Measurements from ENCODE around the gene NPDC1.
A peak's percentile ranks its signal among the peaks of the same experiment; 100 is the strongest.
"Not testable (repeated sequence)": the region's sequence is repeated elsewhere in the genome, so short reads cannot be mapped to it uniquely, and the experiment has no call there.

The NPDC1 gene

DNA sequence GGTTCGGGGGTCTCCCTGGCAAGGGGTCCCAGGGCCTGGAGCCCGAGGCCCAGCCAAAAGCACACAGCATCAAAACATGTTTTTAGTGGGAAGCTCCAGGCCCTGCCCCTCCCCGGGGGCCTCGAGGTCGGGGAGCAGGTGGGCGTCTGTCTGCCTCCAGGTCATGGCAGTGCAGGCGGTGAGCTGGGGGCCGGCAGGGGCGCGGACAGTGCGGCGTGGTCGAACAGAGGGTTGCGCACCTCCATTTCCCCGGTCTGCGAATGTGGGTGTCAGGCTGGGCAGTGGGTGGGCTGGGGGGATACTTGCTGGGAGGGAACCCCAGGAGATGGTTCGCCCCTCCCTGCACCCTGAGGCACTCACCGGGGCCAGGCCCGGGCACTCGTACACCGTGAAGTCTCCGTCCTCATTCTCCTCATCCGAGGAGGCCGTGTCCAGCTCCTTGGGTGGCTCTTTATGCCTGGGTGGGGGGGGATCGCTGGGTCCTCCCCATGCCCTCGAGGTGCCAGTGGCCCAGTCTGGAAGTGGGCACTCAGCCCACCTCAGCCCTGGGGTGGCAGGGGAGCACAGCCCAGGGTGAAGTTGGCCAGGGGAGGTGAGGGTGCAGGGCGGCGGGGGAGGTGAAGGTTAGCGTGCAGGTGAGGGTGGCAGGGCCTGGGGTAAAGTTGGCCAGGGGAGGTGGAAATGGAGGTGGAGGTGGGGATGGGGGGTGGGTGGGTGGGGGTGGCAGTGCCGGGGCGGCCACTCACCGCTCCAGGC, 6.2 kb downstream of the NPDC1 start:
- DNase-seq (ENCODE audit: low spot score), result no peak

DNA sequence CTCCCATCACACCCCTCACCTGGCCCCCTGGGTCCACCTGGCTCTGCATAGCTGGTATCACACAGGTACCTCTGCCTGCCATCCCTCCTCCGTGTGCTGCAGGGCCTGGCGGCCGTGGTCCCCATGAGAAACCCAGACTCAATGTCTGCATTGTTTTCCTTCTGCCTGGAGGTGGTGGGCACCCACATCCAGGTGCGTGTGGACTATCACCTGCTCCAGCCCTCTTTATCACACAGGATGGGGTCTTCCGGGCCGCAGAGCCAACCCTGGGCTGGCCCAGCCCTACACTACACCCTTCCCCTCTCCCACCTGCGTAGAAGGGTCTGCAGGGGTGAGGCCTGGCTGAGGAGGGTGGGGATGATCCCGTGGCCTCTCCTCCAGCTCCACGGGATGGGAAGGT, 7.1 kb downstream of the NPDC1 start:
- no peak for DNase-seq (ENCODE audit: low spot score)

DNA sequence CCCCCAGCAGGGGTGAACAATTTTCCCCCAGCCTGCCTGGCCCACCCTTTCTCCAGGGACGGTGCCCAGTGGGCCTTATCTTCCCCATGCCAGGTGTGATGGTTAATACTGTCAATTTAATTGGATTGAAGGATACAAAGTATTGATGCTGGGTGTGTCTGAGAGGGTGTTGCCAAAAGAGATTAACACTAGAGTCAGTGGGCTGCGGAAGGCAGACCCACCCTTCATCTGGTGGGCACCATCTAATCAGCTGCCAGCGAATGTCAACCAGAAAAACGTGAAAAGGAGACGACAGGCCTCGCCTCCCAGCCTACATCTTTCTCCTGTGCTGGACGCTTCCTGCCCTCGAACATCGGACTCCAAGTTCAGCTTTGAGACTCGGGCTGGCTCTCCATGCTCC, 8.5 kb downstream of the NPDC1 start:
- DNase-seq (ENCODE audit: low spot score), result no peak

DNA sequence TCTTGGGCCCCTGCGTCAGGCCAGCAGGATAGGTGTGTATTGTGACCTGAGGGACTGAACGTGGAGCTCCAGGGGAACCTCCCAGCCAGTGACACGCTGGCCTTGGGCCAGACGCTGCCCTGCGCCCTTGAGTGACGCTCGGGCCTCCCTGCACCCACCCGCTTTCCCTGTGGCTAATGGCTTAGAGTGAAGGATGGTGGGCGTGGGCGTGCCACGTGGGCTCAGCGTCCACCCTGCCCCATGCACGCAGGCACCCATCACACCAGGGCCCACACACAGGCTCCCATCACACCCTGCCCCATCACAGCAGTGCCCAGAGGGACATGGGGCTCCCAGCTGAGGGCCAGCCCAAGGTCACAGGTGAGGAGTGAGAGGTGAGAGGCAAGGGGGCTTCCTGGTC, 8.9 kb downstream of the NPDC1 start:
- no peak for DNase-seq (ENCODE audit: low spot score)

DNA sequence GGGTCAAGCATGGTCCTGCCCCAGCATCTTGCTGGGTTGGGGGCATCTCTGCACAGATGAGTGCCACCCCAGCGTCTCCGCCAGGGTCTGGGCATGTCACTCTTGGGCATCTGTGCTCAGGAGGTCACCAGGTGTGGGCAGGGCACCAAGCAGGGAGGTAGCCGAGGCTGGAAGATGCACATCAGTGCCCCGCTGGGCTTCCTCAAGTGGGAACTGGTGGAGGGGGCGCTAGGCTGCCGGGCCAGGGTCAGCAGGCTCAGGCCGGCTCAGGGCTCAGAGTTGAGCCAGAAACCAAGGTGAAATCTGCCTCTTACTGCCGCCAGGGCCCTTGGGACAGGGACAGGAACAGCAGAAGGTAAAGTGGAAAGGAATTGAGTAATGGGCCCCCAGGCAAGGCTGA, 10.0 kb downstream of the NPDC1 start:
- no peak for DNase-seq (ENCODE audit: low spot score)

DNA sequence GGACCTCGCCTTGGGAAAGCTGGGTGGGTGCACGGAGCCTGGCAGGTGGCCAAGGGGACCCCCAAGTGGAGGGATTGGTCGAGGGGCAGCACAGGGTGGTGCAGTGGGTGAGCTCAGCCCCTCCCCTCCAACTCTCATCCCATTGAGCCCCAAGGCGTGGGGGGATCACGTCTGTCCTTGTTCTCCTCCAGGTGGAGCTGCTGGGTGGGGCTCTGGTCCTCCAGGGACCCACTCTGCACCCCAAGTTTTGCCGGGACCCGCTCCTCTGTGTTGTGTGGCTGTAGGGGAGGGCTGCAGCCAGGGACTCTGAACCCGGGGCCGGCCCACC, 10.5 kb downstream of the NPDC1 start:
- no peak for DNase-seq (ENCODE audit: low spot score)

DNA sequence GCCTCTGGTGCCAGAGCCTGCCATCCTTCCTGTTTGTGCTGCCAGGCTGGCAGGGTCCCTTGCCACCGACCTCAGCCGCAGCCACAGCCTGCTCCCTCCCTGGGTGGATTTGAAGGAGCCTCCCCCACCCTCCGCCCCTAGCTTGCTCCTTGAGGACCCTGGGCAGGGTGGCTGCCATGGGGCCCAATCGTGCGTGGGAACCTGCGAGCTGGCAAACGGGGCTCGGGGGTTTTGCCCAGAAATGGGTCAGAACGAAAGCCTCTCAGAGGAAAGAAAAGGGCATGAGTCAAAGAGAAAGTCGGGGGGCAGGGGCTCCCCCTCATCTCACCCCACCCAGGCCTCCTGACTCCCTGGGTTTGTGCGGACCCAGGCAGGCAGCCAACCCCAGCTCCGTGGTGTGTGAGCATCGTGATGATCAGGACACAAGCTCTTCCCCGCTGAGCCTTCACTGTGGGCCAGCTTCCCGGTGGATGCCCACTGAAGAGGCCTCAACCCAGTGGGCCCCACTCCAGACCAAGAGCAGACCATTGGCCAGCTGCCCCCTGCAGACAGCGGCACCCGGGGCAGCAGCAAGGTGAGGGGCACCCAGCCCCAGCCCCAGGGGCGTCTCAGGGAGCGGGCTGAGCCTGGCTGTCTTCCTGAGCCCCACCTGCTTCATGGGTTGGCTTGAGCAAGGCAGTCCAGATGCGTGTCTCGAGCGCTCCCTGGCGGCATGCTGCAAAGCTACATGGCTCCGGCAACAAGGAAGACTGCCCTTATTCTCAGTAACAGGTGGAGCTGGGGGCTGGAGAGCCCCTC, 11.1 kb downstream of the NPDC1 start:
- peak; percentile 95 for DNase-seq (ENCODE audit: low spot score)

DNA sequence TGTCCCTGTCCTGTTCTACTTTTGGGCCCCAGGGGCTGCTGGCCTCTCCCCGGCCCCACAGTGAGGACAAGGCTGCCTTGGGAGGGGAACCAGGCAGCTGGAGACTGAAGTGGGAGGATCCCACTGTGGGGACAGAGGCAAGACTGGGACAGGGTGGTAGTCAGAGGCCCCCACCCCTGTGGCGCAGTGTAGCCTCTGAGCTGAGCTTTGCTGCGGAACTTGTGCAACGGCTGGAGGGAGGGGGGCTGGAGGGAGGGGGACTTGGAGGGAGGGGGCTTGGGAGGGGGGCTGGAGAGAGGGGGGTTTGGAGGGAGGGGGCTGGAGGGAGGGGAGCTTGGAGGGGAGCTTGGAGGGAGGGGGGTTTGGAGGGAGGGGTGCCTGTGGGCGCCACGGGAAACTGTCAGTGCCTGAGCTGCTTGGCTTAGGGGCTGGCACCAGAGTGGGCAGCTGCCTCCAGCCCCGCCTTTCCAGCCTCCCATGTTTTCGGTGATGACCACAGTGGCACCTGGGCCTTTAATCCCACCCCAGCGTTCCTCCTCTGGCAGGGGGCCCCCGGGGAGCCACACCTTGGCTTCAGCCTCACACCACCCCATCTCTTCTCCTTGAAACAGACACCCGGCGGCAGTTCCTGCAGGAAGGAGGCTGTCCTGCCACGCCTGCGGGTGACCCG, 11.8 kb downstream of the NPDC1 start:
- no peak for DNase-seq (ENCODE audit: low spot score)

DNA sequence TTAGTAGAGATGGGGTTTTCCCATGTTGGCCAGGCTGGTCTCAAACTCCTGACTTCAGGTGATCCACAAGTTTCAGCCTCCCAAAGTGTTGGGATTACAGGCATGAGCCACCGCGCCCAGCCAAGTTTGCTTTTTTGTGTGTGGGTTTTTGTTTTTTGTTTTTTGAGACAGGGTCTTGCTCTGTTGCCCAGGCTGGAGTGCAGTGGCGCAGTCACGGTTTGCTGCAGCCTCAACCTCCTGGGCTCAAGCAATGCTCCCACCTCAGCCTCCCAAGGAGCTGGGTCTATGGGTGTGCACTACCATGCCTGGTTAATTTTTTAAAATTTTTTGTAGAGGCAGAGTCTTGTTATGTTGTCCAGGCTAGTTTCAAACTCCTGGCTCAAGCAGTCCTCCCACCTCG, 12.5 kb downstream of the NPDC1 start:
- DNase-seq (ENCODE audit: low spot score), result not testable (repeated sequence)

DNA sequence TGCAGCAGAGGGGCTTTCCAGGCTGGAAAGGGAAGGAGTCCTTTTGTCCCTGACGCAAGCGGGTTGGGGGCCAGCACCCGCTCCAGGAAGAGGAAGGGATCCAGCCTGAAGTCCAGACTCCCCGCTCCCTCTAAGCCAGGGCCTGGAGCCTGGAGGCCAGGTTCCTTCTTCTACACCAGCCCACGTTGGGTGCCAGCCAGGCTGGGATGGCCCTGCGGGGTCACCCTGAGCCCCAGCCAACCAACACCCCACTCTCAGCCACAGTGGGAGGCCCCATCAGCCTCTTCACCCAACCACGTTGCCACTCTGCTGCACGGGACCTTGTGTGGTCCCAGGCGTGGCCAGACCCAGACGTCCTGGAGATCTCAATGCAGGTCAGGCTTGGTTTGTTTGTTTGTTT, 13.1 kb downstream of the NPDC1 start:
- no peak for DNase-seq (ENCODE audit: low spot score)

DNA sequence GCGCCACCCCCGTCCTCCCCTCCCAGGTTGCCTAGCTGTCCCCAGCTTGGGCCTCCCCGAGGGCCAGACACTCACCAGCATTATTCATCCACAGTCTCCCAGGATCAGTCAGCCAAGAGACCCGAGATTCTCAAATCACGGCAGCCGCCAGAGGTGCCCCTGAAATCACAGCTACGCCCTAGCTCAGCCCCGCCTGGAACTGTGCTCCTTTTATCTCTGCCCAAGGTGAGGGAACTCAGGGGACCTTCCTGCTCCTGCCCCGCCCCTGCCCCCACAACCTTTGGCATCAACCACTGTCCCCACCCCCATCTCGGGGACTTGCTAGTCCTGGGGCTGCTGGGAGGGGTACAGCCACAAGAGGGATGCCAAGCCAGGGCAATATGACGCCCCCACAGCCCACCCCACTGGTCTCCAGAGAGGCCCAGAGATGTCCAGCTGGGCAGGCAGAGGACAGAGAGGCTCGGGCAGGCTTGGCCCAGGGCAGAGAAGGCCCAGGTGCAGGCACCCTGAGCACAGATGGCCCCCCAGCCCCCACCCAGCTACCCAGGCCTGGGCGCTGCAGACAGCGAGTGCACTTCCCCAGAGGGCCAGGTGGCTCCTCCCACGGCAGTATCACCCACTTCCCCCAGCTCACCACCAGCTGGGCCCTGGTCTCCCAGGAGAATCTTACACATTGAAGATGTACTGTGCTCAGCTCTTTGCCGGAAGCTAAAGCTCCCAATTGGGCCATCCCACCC, 13.9 kb downstream of the NPDC1 start, which contains the start of gene FUT7:
FUT7 (minus strand) TSS at position 185 of the 737 bp plus-strand sequence; CDS start at position 88, 97 bp downstream.
- no peak for DNase-seq (ENCODE audit: low spot score)

DNA sequence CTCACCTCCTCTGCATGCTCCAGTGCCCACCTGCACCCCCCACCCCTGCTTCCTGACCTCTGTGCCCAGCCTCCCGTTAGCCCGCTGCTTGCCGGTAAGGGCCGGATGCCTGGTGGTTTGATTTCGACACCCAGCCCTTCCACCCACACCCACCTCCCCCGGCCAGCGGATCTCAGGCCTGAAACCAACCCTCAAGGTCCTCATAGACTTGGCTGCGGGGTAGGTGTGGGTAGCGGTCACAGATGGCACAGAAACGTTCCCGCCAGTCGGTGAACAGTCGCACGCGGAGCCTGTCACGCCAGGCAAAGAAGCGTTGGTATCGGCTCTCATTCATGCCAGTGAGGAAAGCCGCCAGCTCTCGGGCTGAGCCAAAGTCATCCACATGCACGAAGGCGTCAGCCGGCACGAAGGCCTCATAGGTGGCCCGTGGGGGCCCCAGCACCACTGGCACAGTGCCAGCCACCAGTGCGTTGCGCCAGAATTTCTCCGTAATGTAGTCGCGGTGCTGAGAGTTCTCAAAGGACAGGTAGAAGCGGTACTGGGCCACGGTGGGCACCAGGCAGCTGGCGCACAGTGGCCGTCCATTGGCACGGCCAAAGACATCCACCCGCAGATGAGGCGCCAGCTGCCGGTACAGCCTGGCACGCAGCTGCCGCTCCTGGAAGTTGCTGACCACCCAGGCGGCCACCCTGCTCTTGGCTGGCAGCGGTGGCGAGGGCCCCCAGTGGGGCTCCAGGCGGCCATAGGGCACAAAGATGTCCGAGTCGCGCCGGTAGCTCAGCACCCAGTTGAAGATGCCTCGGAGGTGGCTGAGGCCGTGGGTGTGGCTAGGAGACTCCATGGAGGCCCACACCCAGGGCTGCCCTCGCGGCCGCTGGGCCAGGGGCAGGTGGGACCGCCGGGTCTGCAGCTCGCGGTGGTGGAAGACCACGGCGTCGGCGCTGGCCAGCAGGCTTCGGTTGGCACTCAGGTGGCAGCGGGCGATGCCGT, 15.1 kb downstream of the NPDC1 start:
- DNase-seq (ENCODE audit: low spot score), result no peak

DNA sequence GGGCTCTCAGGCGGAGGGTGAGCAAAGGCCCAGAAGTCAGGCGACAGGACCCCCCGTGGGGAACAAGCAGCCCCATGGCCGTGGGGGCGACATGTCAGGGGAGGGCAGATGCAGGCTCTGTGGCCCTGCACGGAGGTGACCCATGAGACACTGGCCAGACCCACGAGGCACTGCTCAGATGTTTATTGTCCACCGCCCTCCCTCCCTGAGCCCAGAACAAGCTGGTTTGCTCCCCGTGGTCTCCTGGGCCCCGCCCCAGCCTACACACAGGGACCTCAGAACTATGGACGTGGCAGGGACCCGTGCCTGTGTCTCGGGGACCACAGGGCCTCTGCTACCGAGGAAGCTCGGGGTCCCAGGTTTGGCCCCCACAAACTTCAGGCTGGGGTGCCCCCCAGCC, 16.0 kb downstream of the NPDC1 start:
- DNase-seq (ENCODE audit: low spot score), result no peak

DNA sequence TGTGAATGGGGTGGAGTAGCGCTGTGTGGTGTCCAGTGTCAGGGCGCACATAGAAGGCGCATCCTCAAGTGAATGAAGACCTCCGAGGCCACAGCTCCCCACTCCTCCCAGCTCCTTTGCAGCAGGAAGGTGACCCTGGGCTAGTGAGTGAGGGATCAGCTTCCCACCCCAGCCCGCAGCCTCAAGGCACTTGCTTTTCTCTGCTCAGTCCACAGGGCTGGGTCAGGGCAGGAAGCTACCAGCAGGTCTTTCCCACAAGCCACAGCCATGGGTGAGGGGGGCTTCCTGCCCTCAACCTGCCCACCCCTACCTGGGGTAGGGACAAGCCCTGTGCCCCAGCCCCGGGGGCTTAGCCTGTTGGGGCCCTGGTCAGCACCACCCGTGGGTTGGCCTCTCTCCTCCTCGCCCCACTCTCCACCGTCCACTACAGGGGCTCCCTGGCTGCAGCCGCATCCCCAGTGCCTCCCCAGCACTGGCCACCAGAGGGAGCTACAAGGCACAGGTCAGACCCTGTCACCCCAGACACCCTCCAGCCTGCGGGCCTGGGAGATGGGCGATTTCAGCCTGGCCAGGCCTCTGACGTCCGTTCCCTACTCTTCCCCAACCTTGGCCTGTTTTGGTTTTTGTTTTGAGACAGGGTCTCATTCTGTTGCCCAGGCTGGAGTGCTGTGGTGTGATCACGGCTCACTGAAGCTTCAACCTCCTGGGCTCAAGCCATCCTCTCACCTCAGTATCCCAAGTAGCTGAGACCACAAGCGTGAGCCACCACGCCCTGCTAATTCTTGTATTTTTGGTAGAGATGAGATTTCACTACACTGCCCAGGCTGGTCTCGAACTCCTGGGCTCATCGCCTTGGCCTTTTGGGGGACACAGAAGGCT, 16.7 kb downstream of the NPDC1 start:
- peak; percentile 87 for DNase-seq (ENCODE audit: low spot score)

DNA sequence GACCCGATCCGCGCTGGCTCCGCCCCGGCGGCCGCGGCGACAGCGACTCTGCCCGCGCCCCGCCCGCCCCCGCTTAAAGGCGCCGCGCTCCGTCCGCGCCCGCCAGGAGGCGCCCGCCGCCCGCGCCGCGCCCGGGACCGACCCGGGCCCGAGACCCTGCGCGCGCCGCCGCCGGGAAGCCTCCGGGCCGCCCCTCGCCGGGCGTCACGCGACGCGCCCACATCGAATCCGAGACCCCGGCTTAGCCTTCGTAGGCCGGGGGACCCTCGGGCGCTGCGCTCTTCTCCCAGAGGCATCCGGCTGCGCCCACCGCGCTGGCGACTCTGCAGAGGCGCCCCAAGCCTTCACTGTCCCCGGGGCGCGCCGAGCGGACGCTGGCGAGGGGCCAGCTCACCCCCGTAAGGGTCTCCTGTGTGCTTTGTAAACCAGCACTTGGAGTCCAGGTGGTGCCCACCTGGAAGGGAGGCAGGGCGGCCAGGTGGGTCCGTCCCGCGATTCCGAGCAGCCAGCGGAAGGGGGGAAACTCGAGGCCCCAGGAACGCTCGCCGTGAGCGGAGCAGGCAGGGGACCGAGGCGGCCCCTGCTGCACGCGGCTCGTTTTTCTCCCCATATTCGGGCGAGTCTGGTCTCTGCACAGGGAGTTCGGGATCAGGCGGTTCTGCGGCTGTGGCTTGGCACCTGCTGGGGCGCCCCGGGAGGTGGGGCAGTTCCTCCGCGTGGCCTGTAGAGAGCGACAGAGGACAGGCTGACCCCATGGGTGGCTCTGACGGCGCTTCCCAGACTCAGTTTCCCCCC, 17.5 kb downstream of the NPDC1 start:
- DNase-seq (ENCODE audit: low spot score), result peak; percentile 86

DNA sequence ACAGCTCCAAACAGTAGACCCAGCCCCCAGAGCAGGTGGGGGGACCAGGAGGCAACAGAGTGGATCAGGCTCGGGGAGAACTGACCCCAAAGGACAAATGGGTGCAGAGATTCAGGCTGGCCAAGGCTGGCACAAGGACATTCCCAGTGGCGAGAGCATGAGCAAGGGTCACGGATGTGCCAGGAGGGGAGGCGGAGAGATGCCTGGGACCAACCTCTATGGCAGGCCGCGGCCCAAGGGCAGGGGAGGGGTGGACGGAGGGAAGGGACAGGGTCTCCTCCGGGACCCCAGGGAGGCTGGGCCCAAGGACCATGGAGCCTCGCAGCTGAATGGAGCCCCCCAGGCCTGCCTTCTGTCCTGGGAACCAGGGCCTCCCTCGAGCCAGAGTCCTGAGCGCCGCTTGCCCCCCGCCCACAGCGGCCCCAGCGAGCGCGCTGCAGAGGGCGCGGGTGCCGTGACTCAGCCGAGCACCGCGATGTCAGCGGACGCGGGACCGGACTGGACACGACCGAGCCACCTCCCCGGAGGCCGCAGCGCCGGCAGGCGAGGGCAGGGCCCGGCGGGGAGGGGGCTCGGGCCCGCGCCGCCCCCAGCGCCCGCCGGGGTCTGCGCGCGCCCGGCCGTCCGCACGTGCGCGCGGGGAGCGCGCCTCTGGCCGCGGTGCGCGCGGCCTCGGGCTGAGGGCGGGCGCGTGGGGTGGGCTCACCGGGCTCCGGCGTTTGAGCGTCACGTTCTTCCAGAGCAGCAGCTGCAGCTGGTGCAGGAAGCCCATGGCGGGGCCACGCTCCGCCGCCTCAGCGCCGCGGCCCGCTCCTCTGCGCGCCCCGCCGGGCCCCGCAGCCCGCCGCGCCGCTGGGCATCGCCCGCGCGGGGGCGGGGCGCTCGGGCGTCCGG, 18.4 kb downstream of the NPDC1 start, which contains the start of gene ABCA2:
ABCA2 (minus strand) TSS at position 869 of the 894 bp plus-strand sequence; CDS start at position 772, 97 bp downstream.
- peak; percentile 72 for DNase-seq (ENCODE audit: low spot score)

DNA sequence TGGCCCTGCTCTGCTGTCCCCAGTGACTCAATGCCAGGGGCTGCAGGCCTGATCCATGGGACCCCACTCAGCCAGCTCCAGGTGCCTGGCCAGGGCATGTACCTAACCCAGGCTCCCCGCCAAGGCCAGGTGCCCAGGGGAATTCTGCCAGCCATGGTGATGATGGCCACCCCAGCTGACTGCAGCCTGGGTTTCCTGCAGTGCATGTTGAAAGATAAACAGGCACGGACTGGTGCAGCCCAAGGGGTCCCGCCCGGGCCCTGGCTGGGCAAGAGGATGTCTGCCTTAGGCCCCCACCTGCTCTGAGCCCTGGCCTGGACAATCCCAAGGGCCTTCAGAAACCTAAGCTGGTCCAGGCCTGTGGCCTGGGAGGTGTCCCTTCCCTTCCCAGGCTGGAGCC, 19.1 kb downstream of the NPDC1 start:
- DNase-seq (ENCODE audit: low spot score), result no peak

DNA sequence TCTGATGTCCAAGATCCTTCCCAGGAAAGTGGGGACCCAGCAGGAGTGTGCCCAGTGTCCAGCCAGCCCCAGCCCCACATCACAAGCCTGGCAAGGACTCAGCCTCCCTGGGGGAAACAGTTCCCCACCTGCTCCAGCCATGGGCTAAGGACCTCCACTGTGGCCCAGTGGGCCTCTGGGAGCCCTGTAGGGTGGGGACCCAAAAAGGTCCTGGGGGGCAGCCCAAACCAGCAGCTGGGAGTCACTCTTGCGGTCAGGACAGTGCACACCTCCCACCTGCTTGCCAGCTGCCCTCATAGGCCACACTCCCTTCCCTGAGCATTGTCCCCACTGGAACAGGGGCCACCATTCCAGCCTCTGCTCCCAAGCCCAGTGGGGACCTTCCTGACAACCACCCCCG, 19.6 kb downstream of the NPDC1 start:
- no peak for DNase-seq (ENCODE audit: low spot score)

Measured in RKO (cell line).